ENCODE measurements around the gene NUFIP1. TPM values are rescaled to one million over a fixed set of nuclear protein-coding genes. Genes with fewer than 3 reads are reported as not detected.
"Not testable (repeated sequence)": the region's sequence is repeated elsewhere in the genome, so short reads cannot be mapped to it uniquely, and the experiment has no call there.

Gene NUFIP1
- total RNA-seq, 3 donors from 2014 or later = 15.7 to 16.3 (median 16.0) TPM

- Mint-ChIP-seq H3K4me3 (no peak overlapping the region), H3K36me3 (ENCODE audit: insufficient read depth) (no peaks in the 10 kb centered on the region), H3K4me1 (ENCODE audit: low read depth) (peaks cover 9% of the 10 kb centered on the region), H3K9me3 (no peaks in the 10 kb centered on the region), H3K27me3 (ENCODE audit: low read depth) (no peaks in the 10 kb centered on the region)
- DNase-seq (peak; percentile 67), ATAC-seq (peak; percentile 75 to 81)
Measured at GRCh38 chr13:44918326-44919103, 70.8 kb downstream of the NUFIP1 start.

- Mint-ChIP-seq H3K4me1 (ENCODE audit: low read depth) (peaks cover 9% of the 10 kb centered on the region), H3K36me3 (ENCODE audit: insufficient read depth) (no peaks in the 10 kb centered on the region), H3K9me3 (no peaks in the 10 kb centered on the region), H3K27me3 (ENCODE audit: low read depth) (no peaks in the 10 kb centered on the region), H3K4me3 (no peak overlapping the region)
- ATAC-seq (peak; percentile 85), DNase-seq (peak; percentile 96)
Measured at GRCh38 chr13:44917589-44918325, 71.5 kb downstream of the NUFIP1 start.

GRCh38 chr13:44912278-44913016 lies 76.8 kb downstream of the NUFIP1 start:
- DNase-seq = no peak
- no peaks in the 10 kb centered on the region for H3K36me3 Mint-ChIP-seq (ENCODE audit: insufficient read depth)
- no peak for ATAC-seq
- peaks cover 7% of the 10 kb centered on the region for H3K4me1 Mint-ChIP-seq (ENCODE audit: low read depth)
- no peak overlapping the region for H3K4me3 Mint-ChIP-seq
- H3K27me3 Mint-ChIP-seq (ENCODE audit: low read depth) = no peaks in the 10 kb centered on the region
- peaks cover 16% of the 10 kb centered on the region for H3K9me3 Mint-ChIP-seq

GRCh38 chr13:44908712-44909111 lies 80.6 kb downstream of the NUFIP1 start:
- DNase-seq (no peak), ATAC-seq (no peak)
- Mint-ChIP-seq H3K27me3 (ENCODE audit: low read depth) (peaks cover 1% of the 10 kb centered on the region), H3K4me1 (ENCODE audit: low read depth) (no peaks in the 10 kb centered on the region), H3K4me3 (no peak overlapping the region), H3K9me3 (peaks cover 16% of the 10 kb centered on the region), H3K36me3 (ENCODE audit: insufficient read depth) (no peaks in the 10 kb centered on the region)

GRCh38 chr13:44908266-44908665 lies 81.0 kb downstream of the NUFIP1 start:
- H3K27me3 Mint-ChIP-seq (ENCODE audit: low read depth) = peaks cover 1% of the 10 kb centered on the region
- H3K36me3 Mint-ChIP-seq (ENCODE audit: insufficient read depth) = no peaks in the 10 kb centered on the region
- peaks cover 16% of the 10 kb centered on the region for H3K9me3 Mint-ChIP-seq
- no peak for DNase-seq
- H3K4me3 Mint-ChIP-seq = no peak overlapping the region
- ATAC-seq = no peak
- H3K4me1 Mint-ChIP-seq (ENCODE audit: low read depth) = no peaks in the 10 kb centered on the region

GRCh38 chr13:44906713-44907112 lies 82.6 kb downstream of the NUFIP1 start:
- DNase-seq = no peak
- ATAC-seq = no peak
- Mint-ChIP-seq H3K4me3 (no peak overlapping the region), H3K27me3 (ENCODE audit: low read depth) (peaks cover 1% of the 10 kb centered on the region), H3K36me3 (ENCODE audit: insufficient read depth) (no peaks in the 10 kb centered on the region), H3K9me3 (peaks cover 8% of the 10 kb centered on the region), H3K4me1 (ENCODE audit: low read depth) (no peaks in the 10 kb centered on the region)

- Mint-ChIP-seq H3K27me3 (ENCODE audit: low read depth) (peaks cover 1% of the 10 kb centered on the region), H3K4me1 (ENCODE audit: low read depth) (no peaks in the 10 kb centered on the region), H3K4me3 (no peak overlapping the region), H3K9me3 (peaks cover 3% of the 10 kb centered on the region), H3K36me3 (ENCODE audit: insufficient read depth) (no peaks in the 10 kb centered on the region)
- DNase-seq (no peak), ATAC-seq (no peak)
Measured at GRCh38 chr13:44906230-44906629, 83.0 kb downstream of the NUFIP1 start.

GRCh38 chr13:44905556-44905955 lies 83.7 kb downstream of the NUFIP1 start:
- Mint-ChIP-seq H3K4me1 (ENCODE audit: low read depth) (no peaks in the 10 kb centered on the region), H3K36me3 (ENCODE audit: insufficient read depth) (no peaks in the 10 kb centered on the region), H3K27me3 (ENCODE audit: low read depth) (peaks cover 6% of the 10 kb centered on the region), H3K9me3 (no peaks in the 10 kb centered on the region), H3K4me3 (no peak overlapping the region)
- DNase-seq (no peak), ATAC-seq (no peak)

GRCh38 chr13:44904967-44905366 lies 84.3 kb downstream of the NUFIP1 start:
- no peak overlapping the region for H3K4me3 Mint-ChIP-seq
- peaks cover 6% of the 10 kb centered on the region for H3K27me3 Mint-ChIP-seq (ENCODE audit: low read depth)
- no peak for DNase-seq
- no peaks in the 10 kb centered on the region for H3K9me3 Mint-ChIP-seq
- H3K4me1 Mint-ChIP-seq (ENCODE audit: low read depth) = no peaks in the 10 kb centered on the region
- no peak for ATAC-seq
- no peaks in the 10 kb centered on the region for H3K36me3 Mint-ChIP-seq (ENCODE audit: insufficient read depth)

GRCh38 chr13:44903574-44903985 lies 85.7 kb downstream of the NUFIP1 start:
- Mint-ChIP-seq H3K4me1 (ENCODE audit: low read depth) (no peaks in the 10 kb centered on the region), H3K9me3 (no peaks in the 10 kb centered on the region), H3K36me3 (ENCODE audit: insufficient read depth) (no peaks in the 10 kb centered on the region), H3K4me3 (no peak overlapping the region), H3K27me3 (ENCODE audit: low read depth) (peaks cover 8% of the 10 kb centered on the region)
- no peak for ATAC-seq
- no peak for DNase-seq

- H3K27me3 Mint-ChIP-seq (ENCODE audit: low read depth) = peaks cover 8% of the 10 kb centered on the region
- H3K36me3 Mint-ChIP-seq (ENCODE audit: insufficient read depth) = no peaks in the 10 kb centered on the region
- no peak overlapping the region for H3K4me3 Mint-ChIP-seq
- H3K4me1 Mint-ChIP-seq (ENCODE audit: low read depth) = no peaks in the 10 kb centered on the region
- DNase-seq = no peak
- H3K9me3 Mint-ChIP-seq = no peaks in the 10 kb centered on the region
- ATAC-seq = no peak
Measured at GRCh38 chr13:44902738-44903137, 86.5 kb downstream of the NUFIP1 start.

- Mint-ChIP-seq H3K4me3 (no peak overlapping the region), H3K4me1 (ENCODE audit: low read depth) (no peaks in the 10 kb centered on the region), H3K9me3 (no peaks in the 10 kb centered on the region), H3K36me3 (ENCODE audit: insufficient read depth) (no peaks in the 10 kb centered on the region), H3K27me3 (ENCODE audit: low read depth) (peaks cover 8% of the 10 kb centered on the region)
- ATAC-seq = no peak
- DNase-seq = no peak
Measured at GRCh38 chr13:44899967-44900366, 89.3 kb downstream of the NUFIP1 start.

- ATAC-seq; H3K4me1 Mint-ChIP-seq (ENCODE audit: low read depth); H3K36me3 Mint-ChIP-seq (ENCODE audit: insufficient read depth); H3K9me3 Mint-ChIP-seq; H3K27me3 Mint-ChIP-seq (ENCODE audit: low read depth); DNase-seq; H3K4me3 Mint-ChIP-seq: not testable (repeated sequence)
Measured at GRCh38 chr13:44898308-44898707, 91.0 kb downstream of the NUFIP1 start.

- Mint-ChIP-seq H3K36me3 (ENCODE audit: insufficient read depth) (no peaks in the 10 kb centered on the region), H3K4me3 (no peak overlapping the region), H3K27me3 (ENCODE audit: low read depth) (peaks cover 4% of the 10 kb centered on the region), H3K4me1 (ENCODE audit: low read depth) (no peaks in the 10 kb centered on the region), H3K9me3 (no peaks in the 10 kb centered on the region)
- ATAC-seq (no peak), DNase-seq (no peak)
Measured at GRCh38 chr13:44895953-44896335, 93.3 kb downstream of the NUFIP1 start.

Measured in activated T-cell treated with anti-CD3 and anti-CD28 coated beads, Interleukin-2, amount 50 U/mL, for 4 hours (primary cell).